Muscle of leg (tissue), 11 donors: ENCODE measurements around the gene SLC5A10. TPM values are rescaled to one million over a fixed set of nuclear protein-coding genes. Genes with fewer than 3 reads are reported as not detected.
"Not testable (repeated sequence)": the region's sequence is repeated elsewhere in the genome, so short reads cannot be mapped to it uniquely, and the experiment has no call there.

Experiments
- DNase-seq: peaks from one replicate; pipeline ENCODE4 v3.0.0; 2013
- H3K27ac ChIP-seq: one replicate; pipeline ENCODE4 v1.5.1; 2013; ENCODE audit warnings: mild to moderate bottlenecking, low read length, control low read depth
- H3K27me3 ChIP-seq: one replicate; pipeline ENCODE4 v1.6.1; 2013; ENCODE audit warnings: low read length; ENCODE audit not compliant: control insufficient read depth, insufficient read depth
- H3K36me3 ChIP-seq: one replicate; pipeline ENCODE4 v1.6.1; 2013; ENCODE audit warnings: low read length; ENCODE audit not compliant: control insufficient read depth, insufficient read depth
- H3K4me1 ChIP-seq: one replicate; pipeline ENCODE4 v1.6.1; 2013; ENCODE audit warnings: low read length; ENCODE audit not compliant: control insufficient read depth, insufficient read depth
- H3K4me3 ChIP-seq: one replicate; pipeline ENCODE4 v1.5.1; 2013; ENCODE audit warnings: low read length, control low read depth
- H3K9me3 ChIP-seq: replicated peaks from 2 replicates; pipeline ENCODE4 v1.6.1; 2013; ENCODE audit warnings: low read depth, low read length; ENCODE audit not compliant: control insufficient read depth
- WGBS: methylation state at CpG from one replicate; pipeline ENCODE4 v1.1.5; 2013; ENCODE audit warnings: missing lambda C conversion rate; ENCODE audit not compliant: insufficient coverage; 5-methylcytosine and 5-hydroxymethylcytosine counted together
- polyA plus RNA-seq, 8 donors: library from polyadenylated mRNA; unstranded; fragments of 120-200 nt; gene quantifications; one replicate each; pipeline versions ENCODE4 v1.2.1 to v1.2.3, GENCODE V29; 2013; ENCODE audit warnings: inconsistent platforms in 1 of 8, low replicate concordance in 1 of 8; ENCODE audit not compliant: insufficient read length in 8 of 8, insufficient read depth in 1 of 8
- total RNA-seq: library from RNA; stranded (reverse); fragments of 120-200 nt; gene quantifications from one replicate; pipeline ENCODE4 v1.2.4, GENCODE V29; 2013

The SLC5A10 gene
- total and polyA plus RNA-seq, 9 donors = 0.05 to 0.19 (median 0.06) TPM; not detected in 3

DNA sequence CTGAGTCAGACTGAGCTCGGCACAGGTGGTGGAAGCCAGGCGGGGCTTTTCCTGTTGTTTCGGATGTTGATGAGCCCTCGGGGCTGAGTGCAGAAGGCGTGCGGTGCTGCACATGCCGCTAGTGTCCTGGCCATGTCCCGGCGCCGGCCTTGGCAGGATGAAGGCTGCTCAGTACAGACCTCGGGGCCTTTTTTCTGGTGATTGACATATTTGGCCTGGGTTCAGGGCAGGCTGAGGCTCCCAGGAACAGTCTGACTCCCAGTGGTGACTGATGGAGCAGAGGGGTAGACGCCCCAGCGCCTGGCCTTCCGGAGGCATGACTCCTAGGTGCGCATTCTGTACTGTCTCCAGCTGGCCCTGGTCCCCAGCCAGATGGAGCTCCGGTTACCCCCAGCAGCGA, 86.0 kb downstream of the SLC5A10 start:
- WGBS = no CpG with 5 or more reads among the region's 17 CpGs
- DNase-seq, H3K4me3 ChIP-seq, H3K4me1 ChIP-seq, H3K36me3 ChIP-seq, H3K9me3 ChIP-seq, H3K27ac ChIP-seq, H3K27me3 ChIP-seq: not testable (repeated sequence)

DNA sequence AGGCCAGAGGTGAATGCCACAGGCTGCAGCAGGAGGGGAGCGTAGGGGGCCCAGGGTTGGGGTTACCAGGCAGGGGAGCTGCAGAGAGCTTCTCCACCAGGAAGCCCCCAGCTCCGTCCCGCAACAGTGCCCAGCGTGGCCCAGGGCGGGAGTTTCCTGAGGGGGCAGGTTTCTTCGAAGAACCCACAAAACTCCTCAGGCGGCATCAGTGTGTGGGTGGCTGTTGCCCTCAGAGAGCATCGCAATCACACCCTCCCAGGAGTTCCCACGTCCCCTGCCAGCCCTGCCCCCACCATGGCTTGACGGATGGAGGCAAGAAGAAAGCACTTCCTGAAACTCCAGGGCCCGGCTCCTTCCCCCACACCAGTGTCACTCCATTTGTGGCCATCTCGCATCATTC, 86.8 kb downstream of the SLC5A10 start:
- not testable (repeated sequence) for H3K36me3 ChIP-seq, H3K4me1 ChIP-seq, H3K27ac ChIP-seq, H3K4me3 ChIP-seq, DNase-seq, H3K9me3 ChIP-seq, H3K27me3 ChIP-seq
- WGBS = no CpG with 5 or more reads among the region's 12 CpGs

- not testable (repeated sequence) for H3K36me3 ChIP-seq, H3K27ac ChIP-seq, H3K27me3 ChIP-seq, H3K4me1 ChIP-seq, H3K9me3 ChIP-seq, DNase-seq, H3K4me3 ChIP-seq
- WGBS = no CpG with 5 or more reads among the region's 9 CpGs
These were observed 88.4 kb downstream of the SLC5A10 start for GRCh38 chr17:19040350-19040749.

GRCh38 chr17:19041871-19042270, 89.9 kb downstream of the SLC5A10 start:
- not testable (repeated sequence) for H3K27ac ChIP-seq
- WGBS = no CpG with 5 or more reads among the region's 10 CpGs

GRCh38 chr17:19042369-19042768, 90.4 kb downstream of the SLC5A10 start:
- not testable (repeated sequence) for H3K27ac ChIP-seq, H3K4me3 ChIP-seq, DNase-seq, H3K9me3 ChIP-seq, H3K27me3 ChIP-seq, H3K4me1 ChIP-seq, H3K36me3 ChIP-seq
- no CpG with 5 or more reads among the region's 14 CpGs for WGBS

More at GRCh38 chr17:19041871-19042270, 89.9 kb downstream of the SLC5A10 start:
- H3K4me1 ChIP-seq, H3K36me3 ChIP-seq, DNase-seq, H3K27me3 ChIP-seq, H3K4me3 ChIP-seq, H3K9me3 ChIP-seq: not testable (repeated sequence)

- not testable (repeated sequence) for H3K4me1 ChIP-seq, DNase-seq, H3K27me3 ChIP-seq, H3K36me3 ChIP-seq, H3K27ac ChIP-seq, H3K9me3 ChIP-seq, H3K4me3 ChIP-seq
- no CpG with 5 or more reads among the region's 8 CpGs for WGBS
These were observed 91.1 kb downstream of the SLC5A10 start for GRCh38 chr17:19043032-19043431.

DNA sequence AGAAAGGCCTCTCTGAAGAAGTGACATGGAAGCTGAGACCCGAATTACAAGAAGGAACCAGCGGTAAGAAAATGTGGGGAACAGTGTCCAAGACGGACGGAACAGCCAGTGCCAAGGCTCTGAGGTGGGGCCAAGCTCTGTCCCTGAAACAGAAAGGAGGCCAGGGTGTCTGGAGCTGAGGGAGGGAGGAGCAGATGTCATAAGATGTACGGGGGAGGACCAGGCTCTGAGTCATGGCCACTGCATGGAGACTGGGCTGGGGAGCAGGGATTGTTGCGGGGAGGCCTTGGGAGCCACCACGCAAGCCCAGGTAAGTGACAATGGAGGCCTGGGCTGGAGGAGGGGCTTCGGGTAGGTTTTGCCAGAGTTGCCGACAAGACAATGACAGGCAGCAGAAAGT, 92.7 kb downstream of the SLC5A10 start:
- WGBS = no CpG with 5 or more reads among the region's 9 CpGs
- not testable (repeated sequence) for H3K4me3 ChIP-seq, H3K4me1 ChIP-seq, H3K27me3 ChIP-seq, DNase-seq, H3K36me3 ChIP-seq, H3K9me3 ChIP-seq, H3K27ac ChIP-seq

DNA sequence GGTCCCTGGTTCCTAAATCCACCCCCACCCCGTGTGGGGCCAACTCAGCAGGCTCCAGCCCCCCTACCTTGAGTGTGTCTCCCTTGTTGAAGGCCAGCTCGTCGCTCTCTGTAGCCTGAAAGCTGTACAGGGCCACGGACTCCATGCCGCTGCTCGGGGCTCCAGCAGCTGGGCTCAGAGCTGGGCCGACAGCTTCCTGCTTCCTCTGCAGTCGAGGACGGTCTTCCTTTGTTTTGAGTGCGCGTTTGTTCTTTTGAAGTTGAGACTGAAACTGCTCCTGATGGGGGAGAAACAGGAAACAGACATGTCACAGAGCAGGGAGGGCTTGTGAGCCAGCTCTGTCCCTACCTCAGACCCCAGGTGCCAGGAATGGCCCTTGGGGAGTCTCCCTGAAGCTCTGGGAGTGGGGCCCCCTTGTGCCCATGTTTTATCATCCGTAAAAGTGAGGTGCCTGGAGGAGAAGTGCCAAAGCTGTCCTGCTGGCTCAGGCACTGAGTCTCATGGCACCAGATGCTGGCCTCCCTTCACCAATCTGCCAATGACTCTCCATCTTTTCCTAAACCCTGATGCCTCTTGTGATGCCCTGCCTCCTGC, 94.9 kb downstream of the SLC5A10 start, which contains the start of gene GRAP:
Gene GRAP, minus strand, starts transcription at position 176 of the 594 bp plus-strand sequence. Its CDS starts 31 bp downstream, at position 145.
- not testable (repeated sequence) for H3K4me3 ChIP-seq, H3K9me3 ChIP-seq, DNase-seq, H3K27ac ChIP-seq, H3K36me3 ChIP-seq, H3K4me1 ChIP-seq, H3K27me3 ChIP-seq
- WGBS = no CpG with 5 or more reads among the region's 12 CpGs

- not testable (repeated sequence) for DNase-seq
These were observed 95.5 kb downstream of the SLC5A10 start for GRCh38 chr17:19047510-19047909.

GRCh38 chr17:19048826-19049225, 96.9 kb downstream of the SLC5A10 start:
- no CpG with 5 or more reads among the region's 7 CpGs for WGBS

More at GRCh38 chr17:19047510-19047909, 95.5 kb downstream of the SLC5A10 start:
- H3K27me3 ChIP-seq, H3K4me1 ChIP-seq, H3K36me3 ChIP-seq, H3K4me3 ChIP-seq, H3K27ac ChIP-seq, H3K9me3 ChIP-seq: not testable (repeated sequence)
- no CpG with 5 or more reads among the region's 7 CpGs for WGBS

GRCh38 chr17:19055447-19055846, 103.5 kb downstream of the SLC5A10 start:
- H3K4me1 ChIP-seq, H3K4me3 ChIP-seq, H3K27ac ChIP-seq, DNase-seq, H3K36me3 ChIP-seq, H3K9me3 ChIP-seq, H3K27me3 ChIP-seq: not testable (repeated sequence)
- no CpG with 5 or more reads among the region's 12 CpGs for WGBS

More at GRCh38 chr17:19048826-19049225, 96.9 kb downstream of the SLC5A10 start:
- H3K27me3 ChIP-seq, H3K4me3 ChIP-seq, H3K27ac ChIP-seq, H3K9me3 ChIP-seq, H3K4me1 ChIP-seq, DNase-seq, H3K36me3 ChIP-seq: not testable (repeated sequence)
